Trophoblast cell (in vitro differentiated cells and primary cell): Measurements from ENCODE around the gene CTDSPL2.
"Not testable (repeated sequence)": the region's sequence is repeated elsewhere in the genome, so short reads cannot be mapped to it uniquely, and the experiment has no call there.

ENCODE experiments used
- DNase-seq, 2 donors: peaks; one replicate each; pipeline ENCODE4 v3.0.0-alpha.2; 2016
- H2AFZ ChIP-seq: 2 replicates; pipeline ENCODE4 v1.6.1; 2013; ENCODE audit warnings: low read length, moderate library complexity, mild to moderate bottlenecking; ENCODE audit not compliant: insufficient read depth, poor library complexity
- H2AK5ac ChIP-seq: 2 replicates; pipeline ENCODE4 v1.6.1; 2013; ENCODE audit warnings: mild to moderate bottlenecking, low read length
- H2BK120ac ChIP-seq: 2 replicates; pipeline ENCODE4 v1.6.1; 2013; ENCODE audit warnings: low read length, mild to moderate bottlenecking, moderate library complexity; ENCODE audit not compliant: insufficient read depth, poor library complexity
- H2BK12ac ChIP-seq: 2 replicates; pipeline ENCODE4 v1.6.1; 2013; ENCODE audit warnings: mild to moderate bottlenecking, low read length, moderate library complexity
- H2BK5ac ChIP-seq: 2 replicates; pipeline ENCODE4 v1.6.1; 2013; ENCODE audit warnings: low read length, low read depth, moderate library complexity, mild to moderate bottlenecking; ENCODE audit not compliant: poor library complexity
- H3K14ac ChIP-seq: 2 replicates; pipeline ENCODE4 v1.6.1; 2013; ENCODE audit warnings: mild to moderate bottlenecking, low read length
- H3K18ac ChIP-seq: 2 replicates; pipeline ENCODE4 v1.6.1; 2013; ENCODE audit warnings: mild to moderate bottlenecking, low read length
- H3K23ac ChIP-seq: 2 replicates; pipeline ENCODE4 v1.6.1; 2013; ENCODE audit warnings: low read length
- H3K27ac ChIP-seq: 2 replicates; pipeline ENCODE4 v1.5.1; 2013; ENCODE audit warnings: low read depth, mild to moderate bottlenecking, inconsistent platforms, low read length, moderate library complexity
- H3K27me3 ChIP-seq: 2 replicates; pipeline ENCODE4 v1.6.1; 2013; ENCODE audit warnings: inconsistent platforms, mild to moderate bottlenecking, low read length, moderate library complexity; ENCODE audit not compliant: insufficient read depth
- H3K36me3 ChIP-seq, 2 experiments: 1 replicate in 1 of 2; 2 replicates in 1 of 2; pipeline ENCODE4 v1.6.1; 2013; ENCODE audit warnings: low read length in 2 of 2, mild to moderate bottlenecking in 2 of 2, moderate library complexity in 1 of 2; ENCODE audit not compliant: insufficient read depth in 2 of 2, control insufficient read depth in 1 of 2
- H3K4ac ChIP-seq: 2 replicates; pipeline ENCODE4 v1.6.1; 2013; ENCODE audit warnings: low read depth, mild to moderate bottlenecking, low read length, moderate library complexity
- H3K4me1 ChIP-seq, 2 experiments: 1 replicate in 1 of 2; 2 replicates in 1 of 2; pipeline ENCODE4 v1.6.1; 2013; ENCODE audit warnings: low read length in 2 of 2, mild to moderate bottlenecking in 2 of 2, moderate library complexity in 1 of 2; ENCODE audit not compliant: insufficient read depth in 2 of 2, control insufficient read depth in 1 of 2
- H3K4me2 ChIP-seq: 2 replicates; pipeline ENCODE4 v1.6.1; 2013; ENCODE audit warnings: inconsistent platforms, mild to moderate bottlenecking, low read length, moderate library complexity
- H3K4me3 ChIP-seq: 2 replicates; pipeline ENCODE4 v1.5.1; 2013; ENCODE audit warnings: mild to moderate bottlenecking, low read depth, low read length, inconsistent platforms
- H3K79me1 ChIP-seq: one replicate; pipeline ENCODE4 v1.6.1; 2013; ENCODE audit warnings: low read length
- H3K79me2 ChIP-seq: 2 replicates; pipeline ENCODE4 v1.6.1; 2013; ENCODE audit warnings: low read length, mild to moderate bottlenecking; ENCODE audit not compliant: control insufficient read depth, insufficient read depth, poor library complexity
- H3K9ac ChIP-seq: 2 replicates; pipeline ENCODE4 v1.6.1; 2013; ENCODE audit warnings: mild to moderate bottlenecking, low read length
- H3K9me3 ChIP-seq: 2 replicates; pipeline ENCODE4 v1.6.1; 2013; ENCODE audit warnings: low read depth, mild to moderate bottlenecking, control low read depth, inconsistent platforms, low read length; ENCODE audit not compliant: insufficient read depth
- H4K12ac ChIP-seq: 2 replicates; pipeline ENCODE4 v1.6.1; 2013; ENCODE audit warnings: low read depth, mild to moderate bottlenecking, low read length, moderate library complexity
- H4K8ac ChIP-seq: 2 replicates; pipeline ENCODE4 v1.6.1; 2013; ENCODE audit warnings: low read depth, mild to moderate bottlenecking, low read length, moderate library complexity
- H4K91ac ChIP-seq: one replicate; pipeline ENCODE4 v1.6.1; 2013; ENCODE audit warnings: low read depth, mild to moderate bottlenecking, low read length, moderate library complexity
- WGBS: extraction: QIAGEN DNeasy Blood & Tissue Kit; methylation state at CpG from one replicate; pipeline ENCODE4 v1.1.7; 2013; ENCODE audit warnings: missing lambda C conversion rate; ENCODE audit not compliant: insufficient read length, insufficient coverage; ENCODE audit errors: extremely low coverage; 5-methylcytosine and 5-hydroxymethylcytosine counted together

CTDSPL2 gene

DNA sequence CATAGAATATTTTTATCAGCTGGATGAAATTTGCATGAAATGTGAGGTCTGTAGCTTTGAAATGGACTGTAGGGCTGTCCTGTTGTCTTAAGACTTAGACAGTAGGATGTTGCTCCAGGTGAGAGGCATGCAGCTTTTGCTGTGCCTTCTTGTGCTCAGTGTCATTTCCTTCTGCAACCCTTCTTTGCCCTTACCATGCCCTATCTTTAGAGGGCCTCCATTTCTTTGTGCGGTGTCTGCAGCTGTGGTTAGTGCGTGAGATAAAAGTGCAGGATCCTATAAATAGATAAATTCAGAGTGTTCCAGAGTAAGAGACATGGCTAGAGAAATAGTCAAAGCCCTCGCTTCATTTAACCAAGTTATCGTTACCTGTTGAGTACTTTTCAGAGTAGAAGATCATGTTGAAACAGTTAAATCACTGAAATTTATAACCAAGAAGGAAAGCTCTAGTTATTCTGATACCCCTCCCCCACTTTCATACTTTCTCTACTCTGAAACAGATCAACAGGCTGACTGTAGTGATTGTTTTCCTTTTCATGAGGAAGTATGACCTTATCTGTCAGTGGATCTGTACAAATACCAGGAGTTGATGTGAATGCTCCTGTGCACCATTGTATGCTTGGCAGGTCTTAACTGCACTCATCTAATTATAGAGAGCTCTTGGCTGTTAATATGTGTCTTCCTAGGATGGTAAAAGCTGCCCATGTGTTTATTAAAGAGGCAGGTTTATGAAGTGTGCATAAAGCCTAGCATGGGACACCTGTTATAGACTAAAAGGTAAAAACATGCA is 127.7 kb downstream of the CTDSPL2 start:
- H2BK120ac ChIP-seq, result no peak overlapping the region
- H2AFZ ChIP-seq, result no peak overlapping the region
- H4K91ac ChIP-seq, result no peak overlapping the region
- no peak overlapping the region for H3K4me3 ChIP-seq
- H3K4me2 ChIP-seq, result no peak overlapping the region
- H2BK5ac ChIP-seq, result no peak overlapping the region
- no peaks in the 10 kb centered on the region for H3K27me3 ChIP-seq
- no peak overlapping the region for H3K18ac ChIP-seq
- no peak overlapping the region for H4K8ac ChIP-seq
- no peaks in the 10 kb centered on the region for H3K79me2 ChIP-seq
- H3K9me3 ChIP-seq, result no peaks in the 10 kb centered on the region
- no peak overlapping the region for H3K14ac ChIP-seq
- no peak overlapping the region for H3K9ac ChIP-seq
- peaks cover 7 to 10% of the 10 kb centered on the region in 2 experiments for H3K4me1 ChIP-seq
- H3K27ac ChIP-seq, result no peak overlapping the region
- no peak overlapping the region for H2BK12ac ChIP-seq
- H4K12ac ChIP-seq, result no peak overlapping the region
- DNase-seq, result no peak
- H3K79me1 ChIP-seq, result peaks cover 2% of the 10 kb centered on the region
- no peak overlapping the region for H3K23ac ChIP-seq
- H3K36me3 ChIP-seq, result peaks cover 38 to 39% of the 10 kb centered on the region in 2 experiments
- H2AK5ac ChIP-seq, result no peak overlapping the region
- no peak overlapping the region for H3K4ac ChIP-seq
- no CpG with 5 or more reads among the region's 4 CpGs for WGBS

DNA sequence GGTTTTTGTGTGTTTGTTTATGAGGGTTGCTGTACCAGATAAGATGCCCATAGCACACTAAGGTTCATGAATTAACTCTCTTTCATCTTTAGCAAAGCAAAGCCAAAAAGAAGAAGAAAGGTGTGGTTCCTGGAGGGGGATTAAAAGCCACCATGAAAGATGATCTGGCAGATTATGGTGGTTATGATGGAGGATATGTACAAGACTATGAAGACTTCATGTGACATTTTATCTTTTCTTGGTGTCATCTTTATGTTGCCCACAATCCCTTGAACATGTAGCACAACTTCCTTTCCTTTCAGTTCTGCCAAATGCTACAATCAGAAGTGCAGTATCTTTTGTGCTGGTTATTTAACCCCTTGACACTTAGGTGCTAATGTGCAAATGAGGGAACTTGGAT is 133.5 kb downstream of the CTDSPL2 start:
- H2AK5ac ChIP-seq, H3K27ac ChIP-seq, H3K9ac ChIP-seq, H3K79me2 ChIP-seq, H4K12ac ChIP-seq, H4K91ac ChIP-seq, H3K79me1 ChIP-seq, H3K14ac ChIP-seq, H3K4me2 ChIP-seq, H3K18ac ChIP-seq, H3K23ac ChIP-seq, H4K8ac ChIP-seq, H2AFZ ChIP-seq, DNase-seq, H2BK5ac ChIP-seq, H3K27me3 ChIP-seq, H3K4me1 ChIP-seq, H2BK120ac ChIP-seq, H3K4me3 ChIP-seq, H2BK12ac ChIP-seq, H3K4ac ChIP-seq: not testable (repeated sequence)
- peaks cover 37 to 50% of the 10 kb centered on the region in 2 experiments for H3K36me3 ChIP-seq
- H3K9me3 ChIP-seq, result peaks cover 11% of the 10 kb centered on the region

DNA sequence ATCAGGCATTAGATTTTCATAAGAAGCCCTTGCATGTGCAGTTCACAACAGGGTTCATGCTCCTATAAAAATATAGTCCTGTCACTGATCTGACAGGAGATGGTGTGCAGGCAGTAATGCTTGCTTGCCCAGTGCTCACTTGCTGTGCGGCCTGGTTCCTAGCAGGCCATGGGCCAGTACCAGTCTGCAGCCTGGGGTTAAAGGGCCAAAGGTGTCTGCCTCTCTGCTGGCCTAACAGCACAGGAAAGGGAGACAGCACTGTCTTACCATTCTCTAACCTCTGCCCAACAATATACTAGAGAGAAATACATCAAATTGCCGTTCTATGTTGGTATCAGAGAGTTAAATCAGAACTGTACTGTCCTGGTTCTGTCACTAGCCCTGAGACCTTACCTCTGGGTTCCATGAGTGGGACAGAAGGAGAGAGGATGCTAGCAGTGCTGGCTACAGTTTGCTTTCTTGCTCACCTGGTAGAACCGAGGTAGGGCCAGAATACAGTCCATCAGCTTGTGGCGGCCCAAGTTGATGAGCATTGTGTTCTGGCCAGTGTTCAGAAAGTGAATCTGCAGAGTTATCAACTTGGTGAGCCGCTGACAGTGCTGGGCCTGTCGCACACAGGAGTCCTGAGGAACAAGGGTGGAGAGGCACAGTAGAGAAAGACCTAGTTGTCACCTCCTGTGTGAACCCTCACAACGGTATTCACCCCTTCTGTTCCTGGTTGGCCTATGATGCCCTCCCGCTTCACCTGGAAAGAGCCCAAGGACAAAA is 138.1 kb downstream of the CTDSPL2 start:
- H3K27ac ChIP-seq, result no peak overlapping the region
- H3K9me3 ChIP-seq, result peaks cover 12% of the 10 kb centered on the region
- H3K18ac ChIP-seq, result no peak overlapping the region
- H3K4me1 ChIP-seq, result peaks cover 3% of the 10 kb centered on the region in 2 experiments
- H3K4me3 ChIP-seq, result no peak overlapping the region
- peaks cover 2% of the 10 kb centered on the region for H3K79me1 ChIP-seq
- no peak overlapping the region for H2AFZ ChIP-seq
- no peak overlapping the region for H2BK12ac ChIP-seq
- no peak overlapping the region for H3K14ac ChIP-seq
- no peak overlapping the region for H2BK120ac ChIP-seq
- no peak overlapping the region for H4K91ac ChIP-seq
- no peaks in the 10 kb centered on the region for H3K79me2 ChIP-seq
- H3K4ac ChIP-seq, result no peak overlapping the region
- H3K9ac ChIP-seq, result no peak overlapping the region
- no peak overlapping the region for H4K12ac ChIP-seq
- H3K27me3 ChIP-seq, result no peaks in the 10 kb centered on the region
- H2AK5ac ChIP-seq, result no peak overlapping the region
- H3K23ac ChIP-seq, result no peak overlapping the region
- no CpG with 5 or more reads among the region's 8 CpGs for WGBS
- no peak overlapping the region for H4K8ac ChIP-seq
- no peak for DNase-seq
- no peak overlapping the region for H3K4me2 ChIP-seq
- H2BK5ac ChIP-seq, result no peak overlapping the region
- peaks cover 38 to 56% of the 10 kb centered on the region in 2 experiments for H3K36me3 ChIP-seq

DNA sequence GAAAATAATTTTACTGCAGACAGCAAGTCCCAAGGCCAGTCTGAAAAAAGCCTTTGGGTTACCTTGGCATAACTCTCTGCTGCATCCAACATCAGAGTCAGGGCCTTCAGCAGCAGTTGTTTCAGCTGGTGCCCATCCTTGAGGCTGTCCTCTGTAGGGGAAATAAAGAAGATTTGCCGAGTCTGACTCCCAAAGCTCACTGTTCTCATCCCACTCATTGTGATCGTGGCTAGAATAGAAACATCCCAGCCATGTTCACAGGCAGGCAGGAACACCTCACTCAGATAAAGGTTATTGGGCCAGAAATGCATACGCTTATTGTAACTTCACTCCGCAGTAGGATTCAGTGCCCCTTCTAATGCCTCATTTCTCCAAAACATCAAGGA is 138.7 kb downstream of the CTDSPL2 start:
- Histone ChIP-seq H3K79me2 (no peaks in the 10 kb centered on the region), H3K27ac (no peak overlapping the region), H3K9ac (no peak overlapping the region), H3K4ac (no peak overlapping the region), H3K14ac (no peak overlapping the region), H4K8ac (no peak overlapping the region), H3K9me3 (peaks cover 12% of the 10 kb centered on the region), H2BK12ac (no peak overlapping the region), H3K79me1 (peaks cover 2% of the 10 kb centered on the region), H3K27me3 (no peaks in the 10 kb centered on the region), H3K36me3 (peaks cover 39 to 52% of the 10 kb centered on the region in 2 experiments), H3K18ac (no peak overlapping the region), H3K4me2 (no peak overlapping the region), H3K23ac (no peak overlapping the region), H2BK5ac (no peak overlapping the region), H2AK5ac (no peak overlapping the region), H3K4me1 (peaks cover 3% of the 10 kb centered on the region in 2 experiments), H2AFZ (no peak overlapping the region), H4K12ac (no peak overlapping the region), H4K91ac (no peak overlapping the region), H2BK120ac (no peak overlapping the region), H3K4me3 (no peak overlapping the region)
- no peak for DNase-seq
- no CpG with 5 or more reads among the region's 4 CpGs for WGBS
